Psoas muscle (tissue), 8 donors: ENCODE data around the gene RHOBTB1. TPM values are rescaled to one million over a fixed set of nuclear protein-coding genes. Genes with fewer than 3 reads are reported as not detected.
A peak's percentile ranks its signal among the peaks of the same experiment; 100 is the strongest.

ENCODE experiments used
- ATAC-seq, 4 donors: fragments of 200-7000 bp; cut with Tn5 transposase; one replicate each; pipeline ENCODE4 v1.9.1; 2020; ENCODE audit warnings: moderate library complexity in 3 of 4, mild to moderate bottlenecking in 2 of 4
- DNase-seq, 2 donors: peaks; one replicate each; pipeline ENCODE4 v3.0.0-alpha.2; 2020
- H3K27ac ChIP-seq: fragments of 200-600 bp; one replicate; pipeline ENCODE4 v1.8.0; 2022
- H3K27me3 ChIP-seq, 3 donors: fragments of 200-600 bp in 1 of 3; one replicate each; pipeline versions ENCODE4 v1.6.1 to v1.8.0; 2013 to 2022; ENCODE audit warnings: low read length in 2 of 3, mild to moderate bottlenecking in 2 of 3, moderate library complexity in 1 of 3; ENCODE audit not compliant: insufficient read depth in 3 of 3
- H3K36me3 ChIP-seq, 2 donors: fragments of 200-600 bp in 1 of 2; one replicate each; pipeline versions ENCODE4 v1.6.1 to v1.8.0; 2013 to 2022; ENCODE audit warnings: low read depth in 1 of 2, mild to moderate bottlenecking in 1 of 2, moderate library complexity in 1 of 2; ENCODE audit not compliant: insufficient read depth in 1 of 2
- H3K4me1 ChIP-seq: fragments of 200-600 bp; one replicate; pipeline ENCODE4 v1.8.0; 2022
- H3K4me3 ChIP-seq: fragments of 200-600 bp; one replicate; pipeline ENCODE4 v1.8.0; 2022; ENCODE audit warnings: mild to moderate bottlenecking
- H3K9me3 ChIP-seq: fragments of 200-600 bp; one replicate; pipeline ENCODE4 v1.8.0; 2022
- WGBS, 3 donors: extraction: QIAGEN DNeasy Blood & Tissue Kit; methylation state at CpG; one replicate each; pipeline versions ENCODE4 v1.1.6 to v1.1.7; 2013; 5-methylcytosine and 5-hydroxymethylcytosine counted together
- intact Hi-C, 2 donors: fragments of 100-400 bp; cut with DNase I; formaldehyde crosslinking; loops; one replicate each; pipeline versions ENCODE4 v1.11.0 to v1.14.2; 2022
- polyA plus RNA-seq, 3 donors: library from polyadenylated mRNA; stranded (reverse); fragments of 200-250 nt; gene quantifications; one replicate each; pipeline ENCODE4 v1.2.3, GENCODE V29; 2013
- total RNA-seq, 4 donors: library from RNA; stranded (reverse); fragmentation: NEBNext Ultra II Directional in 2 of 4; extraction: Animal tissue kit (Norgen Biotek cat#: 25700) in 2 of 4; gene quantifications; one replicate each; pipeline versions ENCODE4 v1.2.1 to v1.2.4, GENCODE V29; 2021 to 2023
- TF ChIP-seq, protein P1 (sequence below): fragments of 200-600 bp; IDR thresholded peaks from one replicate; pipeline ENCODE4 v1.8.0; 2022; ENCODE audit warnings: antibody characterized with exemption
- donor health status: healthy with polysubstance abuse.
- donor health status: DM: no; HTN: no; CAD: no; lungs with moderate emphysema.
- donor health status: Bipolar disorder and iron deficiency.
- donor health status: healthy.
- donor health status: DM: yes; HTN: yes; CAD: no.
- donor health status: DM: no; HTN: no; CAD: no.
- donor health status: DM: no; HTN: no; CAD: no.
- donor health status: DM: yes; HTN: yes; CAD: no.

The RHOBTB1 gene
- total and polyA plus RNA-seq, 7 donors: 1.8 to 47.4 (median 23.6) TPM

- H3K4me3 ChIP-seq: no peak overlapping the region
- no peak for DNase-seq
- intact Hi-C loops: no loop called here
- H3K27ac ChIP-seq: peak overlapping the region; percentile 95
- TF ChIP-seq, protein P1, sequence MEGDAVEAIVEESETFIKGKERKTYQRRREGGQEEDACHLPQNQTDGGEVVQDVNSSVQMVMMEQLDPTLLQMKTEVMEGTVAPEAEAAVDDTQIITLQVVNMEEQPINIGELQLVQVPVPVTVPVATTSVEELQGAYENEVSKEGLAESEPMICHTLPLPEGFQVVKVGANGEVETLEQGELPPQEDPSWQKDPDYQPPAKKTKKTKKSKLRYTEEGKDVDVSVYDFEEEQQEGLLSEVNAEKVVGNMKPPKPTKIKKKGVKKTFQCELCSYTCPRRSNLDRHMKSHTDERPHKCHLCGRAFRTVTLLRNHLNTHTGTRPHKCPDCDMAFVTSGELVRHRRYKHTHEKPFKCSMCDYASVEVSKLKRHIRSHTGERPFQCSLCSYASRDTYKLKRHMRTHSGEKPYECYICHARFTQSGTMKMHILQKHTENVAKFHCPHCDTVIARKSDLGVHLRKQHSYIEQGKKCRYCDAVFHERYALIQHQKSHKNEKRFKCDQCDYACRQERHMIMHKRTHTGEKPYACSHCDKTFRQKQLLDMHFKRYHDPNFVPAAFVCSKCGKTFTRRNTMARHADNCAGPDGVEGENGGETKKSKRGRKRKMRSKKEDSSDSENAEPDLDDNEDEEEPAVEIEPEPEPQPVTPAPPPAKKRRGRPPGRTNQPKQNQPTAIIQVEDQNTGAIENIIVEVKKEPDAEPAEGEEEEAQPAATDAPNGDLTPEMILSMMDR: no peak
- no peaks in the 10 kb centered on the region for H3K27me3 ChIP-seq
- no peak for ATAC-seq
- H3K4me1 ChIP-seq: peaks cover 66% of the 10 kb centered on the region
- 81 to 88% (median 88%) methylated on average over 7 of the region's 7 CpGs for WGBS, 3 donors
- no peaks in the 10 kb centered on the region for H3K9me3 ChIP-seq
- H3K36me3 ChIP-seq: peaks cover 0 to 15% of the 10 kb centered on the region in 2 donors
These were observed 44.7 kb downstream of the RHOBTB1 start for GRCh38 chr10:60899266-60899665.

GRCh38 chr10:60898321-60898720 is 45.7 kb downstream of the RHOBTB1 start:
- Histone ChIP-seq H3K4me1 (peaks cover 68% of the 10 kb centered on the region), H3K36me3 (peaks cover 0 to 15% of the 10 kb centered on the region in 2 donors), H3K27me3 (no peaks in the 10 kb centered on the region), H3K4me3 (no peak overlapping the region), H3K9me3 (no peaks in the 10 kb centered on the region), H3K27ac (peak overlapping the region; percentile 83)
- TF ChIP-seq, protein P1: no peak
- WGBS, 3 donors: 50 to 66% (median 51%) methylated on average over 5 of the region's 5 CpGs
- ATAC-seq (no peak), DNase-seq (no peak)
- intact Hi-C loops: no loop called here

GRCh38 chr10:60896810-60897209 is 47.2 kb downstream of the RHOBTB1 start:
- intact Hi-C loops: no loop called here
- WGBS, 3 donors: 51 to 67% (median 61%) methylated on average over 2 of the region's 2 CpGs
- H3K27me3 ChIP-seq: no peaks in the 10 kb centered on the region
- H3K4me3 ChIP-seq: no peak overlapping the region
- peaks cover 0 to 21% of the 10 kb centered on the region in 2 donors for H3K36me3 ChIP-seq
- TF ChIP-seq, protein P1: no peak
- DNase-seq: no peak
- H3K27ac ChIP-seq: peak overlapping the region; percentile 83
- peaks cover 70% of the 10 kb centered on the region for H3K4me1 ChIP-seq
- H3K9me3 ChIP-seq: no peaks in the 10 kb centered on the region
- ATAC-seq: no peak

- peak overlapping the region; percentile 83 for H3K27ac ChIP-seq
- no peak for DNase-seq
- peaks cover 0 to 18% of the 10 kb centered on the region in 2 donors for H3K36me3 ChIP-seq
- no peak overlapping the region for H3K4me3 ChIP-seq
- H3K27me3 ChIP-seq: no peaks in the 10 kb centered on the region
- H3K9me3 ChIP-seq: no peaks in the 10 kb centered on the region
- peaks cover 68% of the 10 kb centered on the region for H3K4me1 ChIP-seq
- TF ChIP-seq, protein P1: no peak
- intact Hi-C loops: no loop called here
- ATAC-seq: peak in 1 of 4 donors; percentile 37
These were observed 48.0 kb downstream of the RHOBTB1 start for GRCh38 chr10:60896033-60896432.

DNA sequence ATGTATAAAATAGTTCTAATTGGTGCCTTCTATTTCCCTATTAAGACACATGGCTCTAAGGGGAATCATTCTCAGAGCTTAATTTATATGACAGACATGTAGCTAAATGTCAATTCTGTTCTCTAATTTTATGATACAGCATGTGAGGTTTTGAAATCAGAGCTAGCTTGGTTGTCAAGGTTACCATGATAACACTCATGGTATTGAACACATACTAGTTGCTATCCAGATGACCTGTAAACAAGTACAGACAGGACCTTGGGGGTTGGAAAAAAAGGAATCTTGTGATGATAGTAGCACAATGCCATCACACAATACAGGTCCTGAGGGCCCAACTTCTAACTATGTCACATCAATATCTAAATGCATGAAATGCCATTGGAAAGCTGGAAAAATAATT is 49.2 kb downstream of the RHOBTB1 start:
- no peak for ATAC-seq
- H3K4me1 ChIP-seq: peaks cover 67% of the 10 kb centered on the region
- TF ChIP-seq, protein P1: no peak
- H3K4me3 ChIP-seq: no peak overlapping the region
- no peaks in the 10 kb centered on the region for H3K9me3 ChIP-seq
- peaks cover 0 to 24% of the 10 kb centered on the region in 2 donors for H3K36me3 ChIP-seq
- intact Hi-C loops: no loop called here
- DNase-seq: no peak
- H3K27me3 ChIP-seq: no peaks in the 10 kb centered on the region
- peak overlapping the region; percentile 83 for H3K27ac ChIP-seq
